ENCODE data around the gene SMYD5.

DNA sequence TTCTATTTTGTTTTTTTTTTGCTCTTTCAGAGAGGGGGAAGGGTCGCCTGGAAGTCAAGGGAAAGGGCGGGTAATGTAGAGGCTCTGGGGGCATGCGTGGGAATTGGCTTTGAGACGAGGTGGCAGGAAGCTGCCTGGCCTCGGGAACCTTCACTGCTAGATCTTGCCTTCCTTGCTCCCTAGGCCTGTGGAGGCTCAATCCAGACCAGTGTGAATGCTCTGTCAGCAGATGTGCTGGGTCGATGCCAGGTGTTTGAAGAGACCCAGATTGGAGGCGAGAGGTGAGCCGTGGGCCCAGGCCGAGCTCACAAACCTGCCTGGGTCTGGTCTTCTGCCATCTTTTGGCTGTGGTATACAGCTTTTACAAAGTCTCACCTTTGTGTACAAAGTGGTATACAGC, 35.6 kb downstream of the SMYD5 start:
- TF ChIP-seq EZH2 (IDR thresholded peaks at IDR 0.05): no peak
- no peak for TF ChIP-seq POLR2AphosphoS5 (IDR thresholded peaks at IDR 0.05; ENCODE audit: borderline replicate concordance, low read depth, low read length)

Measured in SK-N-MC (cell line).